Measurements from ENCODE around the gene CRMP1. TPM values are rescaled to one million over a fixed set of nuclear protein-coding genes. Genes with fewer than 3 reads are reported as not detected.
A peak's percentile ranks its signal among the peaks of the same experiment; 100 is the strongest.

CRMP1 gene
- total RNA-seq, 2 donors from 2014 or later: 1.3 to 1.6 TPM

DNA sequence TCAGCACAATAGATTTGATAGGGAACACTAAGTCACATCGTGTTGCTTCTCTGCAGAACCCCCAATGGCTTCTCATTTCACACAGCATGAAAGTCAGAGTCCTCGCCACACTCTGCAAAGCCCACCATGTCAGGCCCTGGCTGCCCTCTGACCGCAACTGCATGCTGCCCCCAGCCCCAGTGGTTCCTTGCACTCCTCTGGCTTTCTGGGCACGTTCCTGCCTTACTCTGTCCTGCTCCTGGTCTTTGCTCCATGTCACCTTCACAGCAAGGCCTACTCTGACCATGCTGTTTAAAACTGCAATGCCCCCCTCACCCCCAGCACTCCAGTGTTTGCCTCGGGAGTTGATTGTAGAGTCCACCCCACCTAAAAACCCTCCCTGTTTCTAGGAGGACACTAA lies 103.7 kb downstream of the CRMP1 start:
- no peak for DNase-seq
- 81 to 83% methylated on average over 5 of the region's 5 CpGs for WGBS, 2 donors
- TF ChIP-seq, protein P1, sequence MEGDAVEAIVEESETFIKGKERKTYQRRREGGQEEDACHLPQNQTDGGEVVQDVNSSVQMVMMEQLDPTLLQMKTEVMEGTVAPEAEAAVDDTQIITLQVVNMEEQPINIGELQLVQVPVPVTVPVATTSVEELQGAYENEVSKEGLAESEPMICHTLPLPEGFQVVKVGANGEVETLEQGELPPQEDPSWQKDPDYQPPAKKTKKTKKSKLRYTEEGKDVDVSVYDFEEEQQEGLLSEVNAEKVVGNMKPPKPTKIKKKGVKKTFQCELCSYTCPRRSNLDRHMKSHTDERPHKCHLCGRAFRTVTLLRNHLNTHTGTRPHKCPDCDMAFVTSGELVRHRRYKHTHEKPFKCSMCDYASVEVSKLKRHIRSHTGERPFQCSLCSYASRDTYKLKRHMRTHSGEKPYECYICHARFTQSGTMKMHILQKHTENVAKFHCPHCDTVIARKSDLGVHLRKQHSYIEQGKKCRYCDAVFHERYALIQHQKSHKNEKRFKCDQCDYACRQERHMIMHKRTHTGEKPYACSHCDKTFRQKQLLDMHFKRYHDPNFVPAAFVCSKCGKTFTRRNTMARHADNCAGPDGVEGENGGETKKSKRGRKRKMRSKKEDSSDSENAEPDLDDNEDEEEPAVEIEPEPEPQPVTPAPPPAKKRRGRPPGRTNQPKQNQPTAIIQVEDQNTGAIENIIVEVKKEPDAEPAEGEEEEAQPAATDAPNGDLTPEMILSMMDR (IDR thresholded peaks at IDR 0.05): no peak
- no peak for TF ChIP-seq POLR2A (IDR thresholded peaks at IDR 0.05)
- Histone ChIP-seq H3K27ac (no peak overlapping the region), H3K4me1 (peaks cover 8% of the 10 kb centered on the region), H3K36me3 (replicated peaks in 1 of 2; ENCODE audit: insufficient read depth in 1 of 2, low read depth in 2 of 2) (no peaks in the 10 kb centered on the region), H3K9me3 (no peaks in the 10 kb centered on the region), H3K4me3 (no peak overlapping the region), H3K27me3 (no peaks in the 10 kb centered on the region)
- intact Hi-C loops (cut with DNase I): no loop called here
- no peak for ATAC-seq

DNA sequence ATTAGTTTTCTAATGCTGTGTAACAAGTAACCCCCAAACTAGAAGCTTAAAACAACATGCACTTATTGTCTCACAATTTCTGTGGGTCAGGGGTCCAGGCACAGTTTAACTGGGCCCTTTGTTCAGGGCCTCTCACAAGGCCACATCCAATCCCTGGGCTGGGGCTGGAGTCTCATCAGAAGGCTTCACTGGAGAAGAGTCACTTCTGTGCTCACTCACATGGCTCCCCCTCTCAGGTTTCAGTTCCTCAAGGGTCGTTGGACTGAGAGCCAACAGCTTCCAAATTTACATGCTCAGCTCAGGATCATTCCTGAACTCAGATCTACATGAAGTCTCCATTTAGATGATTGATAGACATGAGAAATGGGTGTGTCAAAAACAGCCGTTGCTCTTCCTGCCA lies 104.7 kb downstream of the CRMP1 start:
- Histone ChIP-seq H3K4me1 (peaks cover 8% of the 10 kb centered on the region), H3K9me3 (no peaks in the 10 kb centered on the region), H3K36me3 (replicated peaks in 1 of 2; ENCODE audit: insufficient read depth in 1 of 2, low read depth in 2 of 2) (no peaks in the 10 kb centered on the region), H3K27ac (no peak overlapping the region), H3K4me3 (no peak overlapping the region), H3K27me3 (no peaks in the 10 kb centered on the region)
- TF ChIP-seq, protein P1 (IDR thresholded peaks at IDR 0.05): no peak
- no peak for TF ChIP-seq POLR2A (IDR thresholded peaks at IDR 0.05)
- WGBS, 2 donors: 42 to 67% methylated on average over 2 of the region's 2 CpGs
- ATAC-seq (no peak), DNase-seq (no peak)
- intact Hi-C loops (cut with DNase I): no loop called here

DNA sequence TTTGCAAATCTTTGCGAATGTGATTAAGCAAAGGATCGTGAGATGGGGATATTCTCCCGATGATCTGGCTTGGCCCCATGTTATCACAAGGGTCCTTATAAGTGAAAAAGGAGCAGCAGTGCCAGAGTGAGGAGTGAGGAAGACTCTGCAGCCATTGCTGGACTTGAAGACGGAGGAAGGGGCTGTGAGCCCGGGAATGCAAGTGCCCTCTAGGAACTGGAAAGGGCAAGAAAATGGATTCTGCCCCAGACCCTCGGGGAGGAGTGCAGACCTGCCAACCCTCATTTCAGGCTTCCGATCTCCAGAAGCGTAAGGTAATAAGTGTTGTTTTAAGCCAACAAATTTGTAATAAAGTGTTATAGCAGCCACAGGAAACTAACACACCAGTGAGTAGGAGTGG lies 105.6 kb downstream of the CRMP1 start:
- intact Hi-C loops (cut with DNase I): no loop called here
- WGBS, 2 donors: 96 to 98% methylated on average over 8 of the region's 8 CpGs
- Histone ChIP-seq H3K27ac (no peak overlapping the region), H3K4me3 (no peak overlapping the region), H3K4me1 (peaks cover 8% of the 10 kb centered on the region), H3K36me3 (replicated peaks in 1 of 2; ENCODE audit: insufficient read depth in 1 of 2, low read depth in 2 of 2) (no peaks in the 10 kb centered on the region), H3K9me3 (no peaks in the 10 kb centered on the region), H3K27me3 (no peaks in the 10 kb centered on the region)
- no peak for DNase-seq
- TF ChIP-seq POLR2A (IDR thresholded peaks at IDR 0.05): no peak
- TF ChIP-seq, protein P1 (IDR thresholded peaks at IDR 0.05): no peak
- ATAC-seq: no peak

DNA sequence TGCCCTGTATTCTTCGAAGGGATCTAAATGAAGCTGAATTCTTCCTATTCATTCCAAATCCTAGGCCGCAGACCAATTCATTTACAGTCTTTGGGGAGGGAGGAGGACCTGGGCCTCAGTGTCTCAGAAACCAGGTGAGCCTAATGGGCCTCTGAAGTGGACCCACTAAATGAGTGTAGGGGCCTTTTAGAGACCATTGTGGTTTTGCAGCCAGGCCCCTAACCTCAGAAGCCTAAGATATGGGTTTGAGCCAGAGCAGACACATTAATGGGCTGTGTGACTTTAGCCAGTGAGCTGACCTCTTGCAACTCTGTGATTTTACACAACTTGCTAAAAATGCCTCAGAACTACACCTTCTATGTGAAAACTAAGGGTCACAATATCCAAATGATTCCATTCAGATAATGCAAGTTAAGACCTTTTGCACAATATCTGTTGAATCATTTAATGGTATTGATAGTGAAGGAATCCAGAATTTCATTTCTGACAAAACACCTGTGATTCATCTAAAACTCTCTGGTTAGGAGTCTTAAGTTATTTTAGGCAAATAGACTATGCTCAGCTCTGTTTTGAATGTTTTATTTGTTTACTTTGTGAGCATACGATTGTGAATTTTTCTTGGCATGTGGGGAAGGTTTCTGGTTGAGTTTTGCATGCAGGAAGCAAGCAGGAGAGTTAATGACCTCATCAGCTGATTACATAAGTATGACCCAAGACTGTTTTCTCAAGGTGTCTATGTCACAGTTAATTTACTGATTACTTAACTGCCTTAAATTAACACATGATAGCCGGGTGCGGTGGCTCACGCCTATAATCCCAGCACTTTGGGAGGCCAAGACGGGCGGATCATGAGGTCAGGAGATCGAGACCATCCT lies 106.8 kb downstream of the CRMP1 start:
- ATAC-seq (peak; percentile 78), DNase-seq (peak in 1 of 4 donors; percentile 34)
- 67 to 71% methylated on average over 9 of the region's 9 CpGs for WGBS, 2 donors
- Histone ChIP-seq H3K27ac (peak overlapping the region; percentile 20 to 58 (median 31)), H3K4me1 (peaks cover 8% of the 10 kb centered on the region), H3K27me3 (no peaks in the 10 kb centered on the region), H3K9me3 (no peaks in the 10 kb centered on the region), H3K4me3 (no peak overlapping the region), H3K36me3 (replicated peaks in 1 of 2; ENCODE audit: insufficient read depth in 1 of 2, low read depth in 2 of 2) (no peaks in the 10 kb centered on the region)
- TF ChIP-seq POLR2A (IDR thresholded peaks at IDR 0.05): no peak
- TF ChIP-seq, protein P1 (IDR thresholded peaks at IDR 0.05): no peak
- intact Hi-C loops (cut with DNase I): no loop called here

All from body of pancreas (tissue), 4 donors.